GM23338 (cell line): Measurements from ENCODE around the gene STON2.

ENCODE experiments used
- CTCF ChIP-seq, 2 experiments: fragments of 200-600 bp in 1 of 2; sonication (generic) in 1 of 2; conservative IDR thresholded peaks; 2 replicates each; pipeline versions ENCODE4 v1.5.1 to v1.6.1; 2016 to 2017; ENCODE audit warnings: antibody characterized with exemption in 2 of 2, low read depth in 2 of 2, mild to moderate bottlenecking in 2 of 2, moderate library complexity in 1 of 2
- EZH2 ChIP-seq: fragments of 200-600 bp; sonication (generic); IDR thresholded peaks from one replicate; pipeline ENCODE4 v1.8.0; 2017; ENCODE audit warnings: antibody characterized with exemption, mild to moderate bottlenecking, low read depth; ENCODE audit not compliant: unreplicated experiment
- POLR2AphosphoS5 ChIP-seq: IDR thresholded peaks from 2 replicates; pipeline ENCODE4 v1.6.1; 2016; ENCODE audit warnings: antibody characterized with exemption, low read depth

GRCh38 chr14:81343701-81344100 lies 56.4 kb downstream of the STON2 start:
- TF ChIP-seq CTCF (conservative IDR thresholded peaks at IDR 0.05; ENCODE audit: low read depth in 2 of 2), result no peak
- no peak for TF ChIP-seq EZH2
- no peak for TF ChIP-seq POLR2AphosphoS5
